ENCODE data around the gene NKG7.
"Not testable (repeated sequence)": the region's sequence is repeated elsewhere in the genome, so short reads cannot be mapped to it uniquely, and the experiment has no call there.

Gene NKG7

GRCh38 chr19:51372649-51373504 is at the start of gene NKG7:
NKG7 (minus strand) TSS chr19:51372654; CDS start chr19:51372535, 119 bp downstream.
- peak; percentile 51 to 81 (median 61) for DNase-seq (ENCODE audit: low read depth in 3 of 3)

- peak; percentile 79 to 90 (median 85) for DNase-seq (ENCODE audit: low read depth in 3 of 3)
These were observed 49.6 kb upstream of the NKG7 start for GRCh38 chr19:51422053-51422448.

GRCh38 chr19:51421229-51422052 is 49.0 kb upstream of the NKG7 start:
- no peak for DNase-seq (ENCODE audit: low read depth in 3 of 3)

- DNase-seq (ENCODE audit: low read depth in 3 of 3) = not testable (repeated sequence)
These were observed 48.1 kb upstream of the NKG7 start for GRCh38 chr19:51420511-51420910.

- no peak for DNase-seq (ENCODE audit: low read depth in 3 of 3)
These were observed 46.3 kb upstream of the NKG7 start for GRCh38 chr19:51418707-51419106.

GRCh38 chr19:51417810-51418157 is 45.3 kb upstream of the NKG7 start:
- no peak for DNase-seq (ENCODE audit: low read depth in 3 of 3)

GRCh38 chr19:51417107-51417809 is 44.8 kb upstream of the NKG7 start, which contains the start of gene SIGLEC10:
SIGLEC10 (minus strand) TSS chr19:51417642; CDS start chr19:51417581, 61 bp downstream.
- DNase-seq (ENCODE audit: low read depth in 3 of 3) = peak in 1 of 3 experiments; percentile 56

GRCh38 chr19:51416422-51416821 is 44.0 kb upstream of the NKG7 start:
- not testable (repeated sequence) for DNase-seq (ENCODE audit: low read depth in 3 of 3)

- no peak for DNase-seq (ENCODE audit: low read depth in 3 of 3)
These were observed 42.7 kb upstream of the NKG7 start for GRCh38 chr19:51415187-51415586.

GRCh38 chr19:51410950-51411748 is 38.7 kb upstream of the NKG7 start:
- DNase-seq (ENCODE audit: low read depth in 3 of 3) = no peak

- no peak for DNase-seq (ENCODE audit: low read depth in 3 of 3)
These were observed 35.2 kb upstream of the NKG7 start for GRCh38 chr19:51407511-51408131.

- DNase-seq (ENCODE audit: low read depth in 3 of 3) = no peak
These were observed 29.7 kb upstream of the NKG7 start for GRCh38 chr19:51402117-51402516.

- DNase-seq (ENCODE audit: low read depth in 3 of 3) = not testable (repeated sequence)
These were observed 27.5 kb upstream of the NKG7 start for GRCh38 chr19:51399936-51400335.

GRCh38 chr19:51399231-51399630 is 26.8 kb upstream of the NKG7 start:
- DNase-seq (ENCODE audit: low read depth in 3 of 3) = no peak

GRCh38 chr19:51398096-51398704 is 25.7 kb upstream of the NKG7 start:
- no peak for DNase-seq (ENCODE audit: low read depth in 3 of 3)

- not testable (repeated sequence) for DNase-seq (ENCODE audit: low read depth in 3 of 3)
These were observed 25.0 kb upstream of the NKG7 start for GRCh38 chr19:51397453-51397852.

GRCh38 chr19:51396175-51396574 is 23.7 kb upstream of the NKG7 start:
- DNase-seq (ENCODE audit: low read depth in 3 of 3) = no peak

- peak; percentile 79 to 95 (median 80) for DNase-seq (ENCODE audit: low read depth in 3 of 3)
These were observed 21.8 kb upstream of the NKG7 start for GRCh38 chr19:51394050-51394836.

GRCh38 chr19:51392701-51393100 is 20.2 kb upstream of the NKG7 start:
- DNase-seq (ENCODE audit: low read depth in 3 of 3) = no peak

All from stimulated activated CD4-positive, alpha-beta T cell treated with anti-CD3 and anti-CD28 coated beads, TNF-alpha, amount 100 ng/mL, for 24 hours (primary cell).